ENCODE results near the gene GRIK2.

Gene GRIK2

DNA sequence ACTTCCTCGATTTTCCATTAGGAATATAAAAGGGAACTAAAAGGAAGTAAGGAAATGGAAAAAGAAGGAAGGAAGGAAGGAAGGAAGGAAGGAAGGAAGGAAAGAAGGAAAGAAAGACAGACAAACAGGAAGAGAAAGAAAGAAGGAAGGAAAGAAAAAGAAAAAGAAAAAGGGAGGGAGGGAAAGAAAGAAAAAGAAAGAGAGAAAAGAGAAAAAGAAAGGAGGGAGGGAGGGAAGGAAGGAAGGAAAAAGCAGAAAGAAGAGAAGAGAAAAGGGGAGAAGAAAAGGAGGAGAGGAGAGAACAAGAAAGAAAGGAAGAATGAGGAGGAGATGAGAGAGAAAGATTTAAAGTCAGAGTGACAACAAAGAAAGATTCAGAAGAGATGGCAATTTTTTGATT lies 724.5 kb downstream of the GRIK2 start:
- Histone ChIP-seq H3K9me3 (ENCODE audit: control insufficient read depth, low read length) (no peaks in the 10 kb centered on the region), H3K27me3 (ENCODE audit: control insufficient read depth, insufficient read depth, low read length, poor library complexity, severe bottlenecking) (no peaks in the 10 kb centered on the region), H3K36me3 (ENCODE audit: control insufficient read depth, insufficient read depth, low read length) (no peaks in the 10 kb centered on the region), H3K4me3 (ENCODE audit: insufficient read depth, low read depth, low read length) (no peak overlapping the region), H3K27ac (ENCODE audit: insufficient read depth, low read depth, low read length, poor library complexity, severe bottlenecking) (no peak overlapping the region), H3K4me1 (ENCODE audit: control insufficient read depth, insufficient read depth, low read length) (no peaks in the 10 kb centered on the region)
- WGBS, 2 experiments, result 90 to 100% methylated on average over 1 of the region's 1 CpG
